ENCODE measurements around the gene LGR5. TPM values are rescaled to one million over a fixed set of nuclear protein-coding genes. Genes with fewer than 3 reads are reported as not detected.

Gene LGR5
- total RNA-seq, 4 donors from 2014 or later, result under 0.01 to 34.5 (median 0.43) TPM

DNA sequence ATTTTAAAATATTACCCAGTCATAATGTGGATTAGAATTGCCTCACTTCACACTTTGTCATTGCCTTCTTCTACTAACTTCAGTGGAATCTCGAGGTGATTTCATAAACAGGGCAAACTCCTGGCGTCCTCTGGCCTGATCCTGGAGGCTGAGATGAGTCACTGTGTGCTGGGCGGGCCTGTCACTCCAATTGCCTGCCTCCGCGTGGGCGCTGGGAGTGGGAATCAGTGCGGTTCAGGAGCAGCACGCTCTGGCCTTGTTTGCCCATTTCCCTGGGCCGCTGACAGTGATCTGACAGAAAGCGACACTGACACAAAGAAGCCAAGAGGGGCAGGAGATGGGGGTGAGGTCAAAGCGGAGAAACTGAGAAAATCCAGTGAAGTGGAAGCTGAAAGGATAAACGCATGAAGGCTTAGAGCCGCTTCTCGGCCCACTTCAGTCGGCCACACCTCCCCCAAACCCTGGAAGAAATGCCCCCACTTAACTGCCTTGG, 29.7 kb downstream of the LGR5 start:
- no peaks in the 10 kb centered on the region for H3K36me3 ChIP-seq
- H3K27ac ChIP-seq, result no peak overlapping the region
- H3K4me1 ChIP-seq, result no peaks in the 10 kb centered on the region
- no peak overlapping the region for H3K4me3 ChIP-seq
- no peak for TF ChIP-seq POLR2A (IDR thresholded peaks at IDR 0.05)
- TF ChIP-seq, protein P1, sequence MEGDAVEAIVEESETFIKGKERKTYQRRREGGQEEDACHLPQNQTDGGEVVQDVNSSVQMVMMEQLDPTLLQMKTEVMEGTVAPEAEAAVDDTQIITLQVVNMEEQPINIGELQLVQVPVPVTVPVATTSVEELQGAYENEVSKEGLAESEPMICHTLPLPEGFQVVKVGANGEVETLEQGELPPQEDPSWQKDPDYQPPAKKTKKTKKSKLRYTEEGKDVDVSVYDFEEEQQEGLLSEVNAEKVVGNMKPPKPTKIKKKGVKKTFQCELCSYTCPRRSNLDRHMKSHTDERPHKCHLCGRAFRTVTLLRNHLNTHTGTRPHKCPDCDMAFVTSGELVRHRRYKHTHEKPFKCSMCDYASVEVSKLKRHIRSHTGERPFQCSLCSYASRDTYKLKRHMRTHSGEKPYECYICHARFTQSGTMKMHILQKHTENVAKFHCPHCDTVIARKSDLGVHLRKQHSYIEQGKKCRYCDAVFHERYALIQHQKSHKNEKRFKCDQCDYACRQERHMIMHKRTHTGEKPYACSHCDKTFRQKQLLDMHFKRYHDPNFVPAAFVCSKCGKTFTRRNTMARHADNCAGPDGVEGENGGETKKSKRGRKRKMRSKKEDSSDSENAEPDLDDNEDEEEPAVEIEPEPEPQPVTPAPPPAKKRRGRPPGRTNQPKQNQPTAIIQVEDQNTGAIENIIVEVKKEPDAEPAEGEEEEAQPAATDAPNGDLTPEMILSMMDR (IDR thresholded peaks at IDR 0.05), result no peak
- H3K27me3 ChIP-seq, result no peaks in the 10 kb centered on the region
- intact Hi-C loops (cut with DNase I; ENCODE audit: low total_unique reads), result no loop called here
- no peak for DNase-seq
- no peaks in the 10 kb centered on the region for H3K9me3 ChIP-seq

DNA sequence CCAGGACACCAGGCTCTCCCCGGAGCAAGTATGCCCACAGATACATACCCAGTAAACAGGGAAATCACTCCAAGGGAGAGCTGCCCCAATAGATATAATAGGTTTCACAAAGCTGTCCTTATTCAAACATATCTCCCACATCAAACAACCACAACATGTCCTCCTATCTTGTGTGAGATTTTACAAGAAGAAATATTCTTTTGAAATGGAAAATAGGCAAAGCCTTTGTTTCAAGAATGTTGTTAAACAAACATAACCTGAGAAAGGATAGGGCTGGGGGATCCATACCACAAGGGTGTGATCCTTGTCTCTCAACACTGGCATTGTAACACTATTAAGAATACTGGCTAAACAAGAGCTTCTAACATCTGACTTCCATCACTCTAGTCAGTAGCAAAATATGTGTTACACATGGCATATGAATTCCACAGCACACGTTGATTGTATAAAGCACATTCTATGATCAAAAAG, 32.9 kb downstream of the LGR5 start:
- Histone ChIP-seq H3K36me3 (no peaks in the 10 kb centered on the region), H3K9me3 (no peaks in the 10 kb centered on the region), H3K4me1 (no peaks in the 10 kb centered on the region), H3K4me3 (no peak overlapping the region), H3K27ac (no peak overlapping the region), H3K27me3 (no peaks in the 10 kb centered on the region)
- no peak for DNase-seq
- intact Hi-C loops (cut with DNase I; ENCODE audit: low total_unique reads), result no loop called here
- TF ChIP-seq, protein P1 (IDR thresholded peaks at IDR 0.05), result no peak
- TF ChIP-seq POLR2A (IDR thresholded peaks at IDR 0.05), result no peak

DNA sequence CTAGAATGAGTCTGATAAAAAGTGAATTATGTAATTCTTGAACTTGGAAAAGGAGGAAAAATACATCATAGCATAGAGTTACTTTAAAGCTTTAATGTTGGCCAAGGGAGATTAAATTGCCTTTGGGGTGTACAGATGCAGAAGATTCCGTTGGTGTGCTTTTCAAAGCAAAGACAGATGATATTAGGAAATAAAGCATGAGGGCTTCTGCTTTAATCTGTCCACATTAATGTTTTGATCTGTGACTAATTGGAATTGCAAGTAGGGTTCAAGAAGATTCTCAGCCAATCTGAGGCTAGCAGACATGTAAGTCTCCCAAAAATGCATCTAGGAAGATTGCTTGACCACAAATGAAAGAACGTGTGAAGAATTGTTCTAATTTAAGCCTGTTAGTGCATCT, 35.2 kb downstream of the LGR5 start:
- Histone ChIP-seq H3K27ac (no peak overlapping the region), H3K9me3 (no peaks in the 10 kb centered on the region), H3K27me3 (no peaks in the 10 kb centered on the region), H3K4me1 (no peaks in the 10 kb centered on the region), H3K36me3 (no peaks in the 10 kb centered on the region), H3K4me3 (no peak overlapping the region)
- TF ChIP-seq, protein P1 (IDR thresholded peaks at IDR 0.05), result no peak
- TF ChIP-seq POLR2A (IDR thresholded peaks at IDR 0.05), result no peak
- intact Hi-C loops (cut with DNase I; ENCODE audit: low total_unique reads), result no loop called here
- DNase-seq, result no peak

DNA sequence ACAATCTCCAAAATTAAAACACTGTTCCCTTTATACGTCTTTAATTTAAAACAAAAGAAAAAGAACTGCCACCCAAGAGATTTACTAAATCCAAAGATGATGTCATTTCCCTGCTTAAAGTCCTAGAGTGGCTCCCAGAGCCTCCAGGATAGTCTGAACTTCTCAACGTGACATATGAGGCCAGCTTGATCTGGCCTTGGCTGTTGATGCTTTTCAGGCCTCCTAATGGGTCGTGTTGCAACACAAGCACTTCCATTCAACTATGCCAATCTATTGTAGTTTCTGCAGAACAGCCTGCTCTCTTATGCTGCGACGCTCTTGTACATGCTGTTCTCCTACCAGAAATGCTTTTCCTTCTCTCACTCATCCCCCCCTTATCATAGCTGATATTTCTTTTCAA, 35.7 kb downstream of the LGR5 start:
- TF ChIP-seq, protein P1 (IDR thresholded peaks at IDR 0.05), result no peak
- TF ChIP-seq POLR2A (IDR thresholded peaks at IDR 0.05), result no peak
- DNase-seq, result no peak
- Histone ChIP-seq H3K27ac (no peak overlapping the region), H3K4me3 (no peak overlapping the region), H3K9me3 (no peaks in the 10 kb centered on the region), H3K27me3 (no peaks in the 10 kb centered on the region), H3K36me3 (no peaks in the 10 kb centered on the region), H3K4me1 (no peaks in the 10 kb centered on the region)
- intact Hi-C loops (cut with DNase I; ENCODE audit: low total_unique reads), result no loop called here

DNA sequence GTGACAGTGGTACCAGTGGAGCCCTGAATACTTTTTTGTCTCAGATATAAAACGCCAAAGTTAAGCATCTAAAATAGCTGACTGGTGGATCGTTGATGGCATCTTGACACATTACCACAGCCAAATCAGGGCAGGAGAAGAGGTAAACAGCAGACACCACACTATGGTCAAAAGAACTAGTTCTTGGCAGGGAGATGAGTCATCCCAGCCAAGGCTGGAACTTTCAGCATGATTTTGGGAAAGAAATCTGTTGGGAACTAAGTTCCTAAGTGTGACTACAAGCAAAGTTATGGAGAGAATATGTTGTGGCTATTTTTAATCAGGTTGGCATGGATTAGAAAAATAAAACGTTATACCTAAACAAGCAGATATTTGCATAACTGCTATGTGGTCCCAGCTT, 36.9 kb downstream of the LGR5 start:
- Histone ChIP-seq H3K36me3 (no peaks in the 10 kb centered on the region), H3K4me1 (no peaks in the 10 kb centered on the region), H3K27me3 (no peaks in the 10 kb centered on the region), H3K4me3 (no peak overlapping the region), H3K27ac (no peak overlapping the region), H3K9me3 (no peaks in the 10 kb centered on the region)
- intact Hi-C loops (cut with DNase I; ENCODE audit: low total_unique reads), result no loop called here
- no peak for TF ChIP-seq POLR2A (IDR thresholded peaks at IDR 0.05)
- DNase-seq, result no peak

DNA sequence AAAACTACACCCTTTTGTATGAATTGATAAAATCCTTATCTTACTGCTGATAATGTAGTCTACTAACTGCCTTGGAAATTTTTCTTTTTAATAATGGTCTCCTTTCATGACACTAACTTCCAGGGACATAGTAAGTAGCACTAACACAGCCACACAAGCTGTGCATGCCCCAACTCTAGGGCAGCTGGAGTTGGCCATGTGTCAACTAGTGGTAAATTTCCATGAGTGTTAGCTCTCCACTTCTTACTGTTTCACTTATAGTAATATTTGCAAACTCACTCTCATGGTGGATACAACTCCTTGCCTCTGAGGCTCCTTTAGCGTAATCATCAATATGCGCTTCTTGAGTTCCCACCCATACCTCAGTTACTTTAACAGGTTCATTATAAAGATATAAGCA, 38.0 kb downstream of the LGR5 start:
- H3K27me3 ChIP-seq, result no peaks in the 10 kb centered on the region
- no peaks in the 10 kb centered on the region for H3K4me1 ChIP-seq
- H3K4me3 ChIP-seq, result no peak overlapping the region
- TF ChIP-seq, protein P1 (IDR thresholded peaks at IDR 0.05), result no peak
- TF ChIP-seq POLR2A (IDR thresholded peaks at IDR 0.05), result no peak
- DNase-seq, result no peak
- no peak overlapping the region for H3K27ac ChIP-seq
- H3K9me3 ChIP-seq, result no peaks in the 10 kb centered on the region
- H3K36me3 ChIP-seq, result no peaks in the 10 kb centered on the region
- intact Hi-C loops (cut with DNase I; ENCODE audit: low total_unique reads), result no loop called here

Measured in uterus (tissue), 4 donors.